GM21825 (cell line): ENCODE data around the gene TRA2B.
"Not testable (repeated sequence)": the region's sequence is repeated elsewhere in the genome, so short reads cannot be mapped to it uniquely, and the experiment has no call there.

ENCODE experiments used
- ATAC-seq: cut with Tn5 transposase; IDR thresholded peaks from one replicate; pipeline ENCODE4 v1.9.1; 2021; ENCODE audit warnings: mild to moderate bottlenecking, moderate library complexity; ENCODE audit not compliant: unreplicated experiment

TRA2B gene

DNA sequence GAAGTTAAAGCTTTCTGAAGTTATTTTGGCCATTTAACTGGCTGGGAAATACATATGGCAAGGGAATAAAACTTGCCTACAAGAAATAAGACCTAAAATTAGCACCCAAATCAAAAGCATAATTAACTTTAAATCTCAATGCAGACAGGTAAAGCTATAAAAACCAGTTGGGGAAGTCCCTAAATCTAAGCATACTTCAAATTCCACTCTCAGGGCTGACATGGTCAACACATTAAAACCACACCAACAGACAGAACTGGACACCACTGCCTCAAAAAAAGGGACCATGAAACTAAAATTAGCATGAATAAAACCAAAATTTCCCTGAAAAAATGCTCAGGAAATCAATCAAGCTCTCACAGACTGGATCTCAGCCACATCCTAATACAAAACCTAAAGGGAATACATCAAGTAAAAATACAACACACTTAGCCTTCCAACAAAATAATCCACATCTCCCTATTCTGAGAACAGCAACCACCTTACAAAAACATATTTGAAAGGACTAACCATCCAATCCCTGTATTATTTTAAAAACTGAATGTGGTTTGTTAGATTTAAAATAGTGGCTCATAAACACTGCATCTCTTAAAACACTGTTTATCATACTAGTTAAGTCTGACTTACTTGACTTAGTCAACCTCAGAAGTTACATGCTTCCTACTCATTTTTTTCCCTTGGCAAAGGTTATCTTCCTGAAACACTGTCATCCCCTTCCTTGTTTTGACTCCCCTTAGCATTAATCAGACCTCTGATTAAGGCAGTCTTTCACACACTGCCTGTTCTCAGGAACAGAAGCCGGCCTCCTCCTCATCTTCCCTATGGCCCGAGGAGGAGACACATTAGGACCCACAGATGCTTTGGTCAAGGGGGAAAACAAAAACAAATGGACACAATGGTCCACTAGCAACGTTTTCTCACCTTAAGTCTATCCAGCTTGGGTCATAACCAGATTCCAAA is 8.3 kb downstream of the TRA2B start:
- ATAC-seq: no peak

DNA sequence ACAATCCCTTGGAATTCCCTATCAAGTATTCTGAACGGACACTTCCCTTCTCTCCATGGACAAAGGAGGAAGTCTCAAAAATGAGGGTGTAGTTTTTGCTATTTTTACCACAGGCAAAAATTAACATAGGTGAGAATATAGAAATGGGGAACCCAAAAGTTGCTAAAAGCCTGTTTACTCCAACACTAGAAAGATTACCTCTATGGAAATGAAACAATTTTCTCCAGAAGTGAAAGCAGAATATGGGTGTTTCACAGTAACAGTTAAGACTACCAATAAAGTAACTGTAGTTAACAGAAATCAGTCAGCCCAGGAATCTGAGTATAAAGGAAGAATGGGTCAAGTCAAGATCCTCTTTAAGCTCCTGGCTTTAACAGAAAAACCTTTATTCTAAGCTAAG is 9.3 kb downstream of the TRA2B start:
- peak; percentile 51 for ATAC-seq

DNA sequence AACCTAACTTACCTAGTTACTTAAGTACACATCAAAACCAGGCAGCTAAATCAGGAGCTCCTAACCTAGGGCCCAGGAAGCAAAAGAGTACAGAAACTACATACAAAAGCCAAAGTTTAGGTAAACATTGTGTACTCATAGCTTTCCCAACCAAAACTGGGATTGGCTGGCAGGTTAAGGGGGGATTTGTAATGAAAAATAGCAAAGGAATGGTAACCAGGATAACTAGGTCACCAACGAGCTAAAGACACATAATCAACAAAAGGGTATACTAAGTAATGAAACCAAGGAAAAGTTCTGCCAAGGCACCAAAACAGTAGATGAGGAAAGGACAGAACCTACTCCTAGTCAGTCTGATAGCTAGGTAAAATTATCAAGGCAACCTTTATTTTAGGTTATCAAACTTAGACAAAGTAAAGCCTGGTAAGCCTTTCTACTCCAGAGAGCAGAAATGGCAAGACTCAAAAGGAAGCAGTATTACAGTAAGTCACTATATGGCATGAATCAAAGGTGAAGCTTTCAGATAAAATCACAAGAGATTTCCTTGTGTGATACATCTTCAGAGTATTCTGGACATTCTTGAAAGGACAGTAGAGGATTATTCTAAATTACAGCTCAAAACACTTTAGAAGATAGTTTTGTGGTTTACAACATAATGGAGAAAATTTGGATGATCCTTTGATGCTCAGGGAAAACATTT is 10.2 kb downstream of the TRA2B start:
- ATAC-seq: no peak

DNA sequence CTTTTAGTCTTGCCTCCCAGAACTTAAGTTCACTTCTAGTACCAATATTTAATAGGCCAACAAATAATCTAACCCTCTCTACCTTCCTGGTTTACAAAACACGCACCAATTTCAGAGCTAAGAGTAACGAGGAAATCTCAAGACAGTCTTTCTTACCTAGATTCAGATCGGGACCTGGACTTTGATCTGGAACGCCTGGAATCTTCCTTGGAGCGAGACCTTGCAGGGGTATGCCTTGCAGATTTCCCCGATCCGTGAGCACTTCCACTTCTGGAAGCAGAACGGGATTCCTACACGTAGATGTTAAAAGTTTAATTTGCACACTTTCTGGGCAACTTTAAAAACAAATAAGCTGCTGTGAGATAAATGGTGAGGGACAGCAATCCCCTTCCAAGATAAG is 11.4 kb downstream of the TRA2B start:
- ATAC-seq: no peak

DNA sequence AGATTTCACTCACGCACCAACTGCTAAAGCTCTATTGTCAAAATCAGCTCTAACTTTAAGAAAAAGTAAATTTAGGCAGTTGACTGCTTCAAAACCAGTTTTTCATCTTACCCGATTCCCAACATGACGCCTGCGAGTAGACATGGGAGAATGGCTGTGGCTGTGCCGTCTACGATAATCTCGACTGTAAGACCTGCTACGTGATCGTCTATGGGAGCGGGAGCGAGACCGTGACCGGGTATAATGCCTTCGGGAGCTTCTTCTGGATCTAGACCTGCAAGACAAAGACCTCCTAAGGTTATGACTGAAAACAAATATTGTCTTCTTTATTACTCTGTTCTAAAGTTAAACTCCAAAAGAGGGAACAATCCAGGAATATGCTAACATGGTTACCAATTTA is 12.5 kb downstream of the TRA2B start:
- ATAC-seq: no peak

DNA sequence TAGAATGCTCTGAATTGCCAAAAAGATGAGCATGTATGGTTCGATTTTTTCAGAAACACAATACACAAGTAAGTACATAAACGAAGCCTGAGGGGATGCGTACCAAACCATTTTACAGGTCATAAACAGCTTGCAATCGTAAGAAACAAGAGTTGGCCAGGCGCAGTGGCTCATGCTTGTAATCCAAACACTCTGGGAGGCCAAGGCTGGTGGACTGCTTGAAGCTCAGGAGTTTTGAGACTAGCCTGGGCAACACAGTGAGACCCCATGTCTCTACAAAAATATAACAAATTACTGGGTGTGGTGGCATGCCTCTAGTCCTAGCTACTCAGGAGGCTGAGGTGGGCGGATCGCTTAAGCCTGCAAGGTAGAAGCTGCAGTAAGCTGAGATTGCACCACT is 13.4 kb downstream of the TRA2B start:
- no peak for ATAC-seq

DNA sequence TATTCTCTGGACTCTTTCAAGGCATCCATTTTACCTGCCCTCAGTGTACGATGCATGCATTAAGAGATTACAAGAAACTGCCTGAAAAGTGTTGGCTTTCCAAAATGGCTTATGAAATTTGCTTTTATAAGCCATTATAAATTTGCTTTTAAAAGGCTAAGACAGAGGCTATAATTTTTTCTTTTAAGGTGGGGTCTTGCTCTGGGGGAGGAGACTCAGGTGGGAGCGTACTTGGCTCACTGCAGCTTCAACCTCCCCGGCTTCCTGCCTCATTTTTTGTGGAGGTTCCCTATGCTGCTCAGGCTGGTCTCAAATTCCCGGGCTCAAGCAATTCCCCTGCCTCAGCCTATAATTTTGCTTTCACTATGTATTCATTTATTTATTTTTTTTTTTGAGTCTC is 17.6 kb downstream of the TRA2B start:
- no peak for ATAC-seq

DNA sequence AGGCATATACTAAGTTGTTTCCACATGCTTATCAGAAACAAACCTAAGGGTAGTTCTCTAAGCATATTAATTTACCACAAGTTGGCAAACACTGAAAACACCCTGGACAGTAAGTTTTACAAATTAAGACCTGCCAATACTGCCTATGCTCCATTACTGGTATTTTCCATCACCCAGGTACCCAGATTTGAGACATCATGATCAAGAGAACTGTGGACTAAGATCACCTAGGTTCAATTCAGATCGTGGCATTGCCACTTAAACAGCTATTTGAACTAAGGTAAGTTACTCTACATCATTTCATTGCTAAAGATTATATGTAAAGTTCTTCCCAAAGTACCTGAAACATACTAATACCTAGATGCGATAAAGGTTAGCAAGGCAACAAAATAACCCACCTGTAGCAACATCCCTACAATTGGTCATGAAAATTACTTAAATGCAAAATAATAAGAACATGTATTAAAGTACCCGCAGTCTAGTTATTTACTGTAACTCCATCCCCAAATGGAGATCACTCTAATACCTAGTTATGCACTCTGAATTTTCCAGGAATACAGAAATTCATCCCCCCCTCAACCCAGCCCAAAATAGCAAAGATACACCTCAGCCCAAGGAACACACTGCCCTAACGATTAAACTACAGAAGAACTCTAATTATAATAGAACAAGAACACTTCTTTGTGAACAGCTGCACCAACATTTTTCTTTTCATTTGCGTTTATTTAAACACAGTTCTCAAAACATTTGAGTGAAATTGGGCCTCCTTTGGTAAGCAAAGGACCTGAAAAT is 21.6 kb downstream of the TRA2B start:
- no peak for ATAC-seq

DNA sequence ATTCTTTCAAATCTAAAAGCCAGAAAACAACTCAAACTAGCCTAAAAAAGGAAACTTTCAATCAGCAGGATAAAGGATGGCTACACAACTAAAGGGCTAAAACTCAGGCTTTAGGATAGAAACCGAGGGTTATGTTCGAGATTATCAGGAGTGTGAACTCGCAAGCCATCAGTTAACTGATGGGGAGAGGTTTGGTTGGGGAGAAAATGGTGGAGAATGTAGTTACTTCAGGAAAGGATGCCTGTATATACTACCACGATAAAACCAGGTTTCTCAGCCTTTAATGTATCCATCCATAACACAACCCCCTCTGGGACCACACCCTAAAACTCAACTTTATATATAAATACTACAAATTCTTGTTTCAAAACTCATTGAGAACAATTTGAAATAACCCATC is 22.2 kb downstream of the TRA2B start:
- no peak for ATAC-seq

DNA sequence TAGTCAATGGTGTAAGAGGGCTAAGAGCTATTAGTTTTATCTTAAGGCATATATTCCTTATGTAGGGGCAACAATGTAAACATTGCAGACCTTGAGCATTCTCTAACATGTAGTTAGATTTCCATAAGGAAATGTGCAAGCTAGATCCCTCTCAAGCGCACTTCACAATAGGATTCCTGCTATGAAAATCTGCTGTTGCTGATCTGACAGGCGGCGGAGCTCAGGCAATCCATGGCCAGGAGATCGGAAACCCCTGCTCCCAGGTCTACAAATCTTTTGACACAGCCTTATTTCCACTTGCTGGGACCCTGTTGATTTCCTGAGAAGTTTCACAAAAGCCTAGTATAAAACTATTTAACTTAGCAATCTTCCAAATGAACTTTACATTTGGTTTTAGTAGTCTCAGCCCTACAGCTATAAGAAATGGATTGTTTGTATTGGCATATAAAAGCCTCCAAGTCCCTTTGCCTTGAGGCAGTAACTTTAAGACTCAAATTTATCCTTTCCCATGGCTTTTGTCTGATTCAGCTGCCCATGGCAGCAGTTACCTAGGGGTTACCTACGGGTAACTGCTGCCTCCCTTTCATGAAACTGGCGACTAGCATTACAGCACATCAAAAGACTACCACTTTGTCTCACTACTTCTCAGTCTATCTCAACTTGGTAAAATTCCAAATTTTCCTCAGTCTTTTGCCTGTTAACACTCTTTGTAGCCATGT is 22.7 kb downstream of the TRA2B start:
- ATAC-seq: no peak

DNA sequence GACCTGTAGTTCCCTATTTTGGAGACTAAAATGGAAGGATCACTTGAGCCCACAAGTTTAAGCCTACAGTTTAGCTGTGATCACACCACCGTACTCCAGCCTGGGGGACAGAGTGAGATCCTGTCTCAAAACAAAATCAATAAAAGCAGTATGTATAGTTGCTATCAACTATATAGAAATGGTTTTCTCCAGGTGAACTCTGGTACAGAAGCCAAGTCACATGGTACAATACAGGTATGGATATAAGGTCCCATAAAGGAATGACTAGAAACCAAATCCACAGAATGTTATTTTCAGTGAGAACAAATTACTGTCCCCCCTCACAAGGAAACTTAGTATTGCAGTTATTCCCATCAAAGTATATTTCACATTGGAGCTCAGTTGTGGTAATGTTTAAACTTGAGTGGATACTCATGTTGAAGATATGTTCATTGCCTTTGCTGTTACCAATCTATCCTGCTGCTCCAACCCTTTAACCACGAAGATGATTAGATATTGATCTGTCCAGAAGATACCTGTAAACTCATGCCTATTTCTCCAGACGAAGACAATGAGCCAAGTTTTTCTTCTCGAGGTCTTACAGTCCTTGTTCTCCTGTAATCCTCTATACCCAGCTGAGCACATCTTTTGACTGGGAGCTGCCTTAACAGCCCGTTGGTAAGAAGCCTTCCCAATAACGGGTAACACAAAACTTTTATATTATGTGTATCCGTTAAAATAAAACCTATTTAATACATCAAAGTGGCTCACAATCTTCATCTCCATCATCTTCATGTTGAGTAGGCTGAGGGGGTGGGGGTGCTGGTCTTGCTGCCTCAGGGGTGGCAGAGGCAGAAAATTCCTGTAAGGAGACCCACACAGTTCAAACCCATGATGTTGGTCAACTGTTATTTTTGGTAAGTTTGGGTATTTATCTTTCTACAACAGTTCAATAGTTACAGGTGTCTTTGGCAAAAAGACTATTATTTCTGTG is 24.6 kb downstream of the TRA2B start:
- no peak for ATAC-seq

DNA sequence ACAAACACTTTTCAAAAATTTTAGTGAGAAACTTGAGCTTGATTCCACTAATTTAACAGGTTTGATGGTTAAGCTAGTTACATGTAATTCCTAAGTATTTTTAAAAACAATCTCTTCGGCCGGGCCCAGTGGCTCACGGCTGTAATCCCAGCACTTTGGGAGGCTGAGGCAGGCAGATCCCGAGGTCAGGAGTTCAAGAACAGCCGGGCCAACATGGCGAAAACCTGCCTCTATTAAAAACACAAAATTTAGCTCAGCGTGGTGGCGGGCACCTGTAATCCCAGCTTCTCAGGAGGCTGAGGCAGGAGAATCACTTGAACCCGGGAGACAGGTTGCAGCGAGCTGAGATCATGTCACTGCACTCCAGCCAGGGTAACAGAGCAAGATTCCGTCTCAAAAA is 25.3 kb downstream of the TRA2B start:
- ATAC-seq: no peak

DNA sequence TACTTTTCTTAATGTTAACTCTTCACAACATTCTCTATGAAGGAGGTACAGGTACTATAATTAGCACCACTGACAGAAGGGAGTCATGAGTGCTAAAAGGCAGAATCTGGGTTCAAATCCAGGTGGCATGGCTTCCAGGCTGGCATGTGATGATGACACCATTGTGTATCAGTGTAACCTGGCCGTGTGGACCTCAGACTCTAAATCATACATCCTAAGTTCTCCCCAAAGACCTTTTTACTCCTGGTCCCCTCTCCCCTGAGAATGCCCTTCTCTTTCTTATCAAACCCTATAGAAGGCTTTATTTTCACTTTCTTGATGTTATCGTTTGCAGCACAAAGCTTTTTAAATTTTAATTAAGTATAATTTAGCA is 26.8 kb downstream of the TRA2B start:
- ATAC-seq: not testable (repeated sequence)

DNA sequence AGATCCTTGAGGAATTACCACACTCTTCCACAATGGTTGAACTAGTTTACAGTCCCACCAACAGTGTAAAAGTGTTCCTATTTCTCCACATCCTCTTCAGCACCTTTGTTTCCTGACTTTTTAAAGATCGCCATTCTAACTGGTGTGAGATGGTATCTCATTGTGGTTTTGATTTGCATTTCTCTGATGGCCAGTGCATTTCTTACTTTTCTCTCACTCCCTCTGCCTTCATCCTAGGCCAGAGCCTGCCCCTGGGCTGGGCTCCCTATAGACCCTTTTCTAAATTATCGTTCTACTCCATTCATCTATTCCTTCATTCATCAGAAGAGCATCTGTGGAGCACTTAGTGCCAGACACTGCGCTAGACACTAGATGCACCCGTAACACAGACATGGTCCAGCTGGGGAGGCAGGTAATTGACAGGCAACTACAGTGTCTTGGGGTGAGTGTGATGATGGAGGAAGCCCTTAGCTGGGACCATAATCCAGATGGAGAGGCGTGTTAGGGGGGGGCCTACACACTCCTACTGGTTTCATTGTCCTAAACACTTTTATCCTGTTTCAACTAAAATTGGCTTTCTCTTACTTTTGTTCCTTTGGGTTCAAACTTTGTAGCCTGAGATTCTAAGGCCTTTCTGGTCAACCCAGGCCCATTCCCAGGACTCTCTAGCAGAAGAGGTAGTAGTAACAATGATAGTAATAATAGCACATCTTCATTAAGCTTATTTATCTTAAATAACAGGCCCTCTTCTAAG is 27.3 kb downstream of the TRA2B start:
- not testable (repeated sequence) for ATAC-seq

DNA sequence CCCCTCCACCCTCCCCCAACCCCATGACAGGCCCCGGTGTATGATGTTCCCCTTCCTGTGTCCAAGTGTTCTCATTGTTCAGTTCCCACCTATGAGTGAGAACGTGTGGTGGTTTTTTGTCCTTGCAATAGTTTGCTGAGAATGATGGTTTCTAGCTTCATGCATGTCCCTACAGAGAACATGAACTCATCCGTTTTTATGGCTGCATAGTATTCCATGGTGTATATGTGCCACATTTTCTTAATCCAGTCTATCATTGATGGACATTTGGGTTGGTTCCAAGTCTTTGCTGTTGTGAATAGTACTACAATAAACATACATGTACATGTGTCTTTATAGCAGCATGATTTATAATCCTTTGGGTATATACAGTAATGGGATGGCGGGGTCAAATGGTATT is 27.9 kb downstream of the TRA2B start:
- ATAC-seq: not testable (repeated sequence)

DNA sequence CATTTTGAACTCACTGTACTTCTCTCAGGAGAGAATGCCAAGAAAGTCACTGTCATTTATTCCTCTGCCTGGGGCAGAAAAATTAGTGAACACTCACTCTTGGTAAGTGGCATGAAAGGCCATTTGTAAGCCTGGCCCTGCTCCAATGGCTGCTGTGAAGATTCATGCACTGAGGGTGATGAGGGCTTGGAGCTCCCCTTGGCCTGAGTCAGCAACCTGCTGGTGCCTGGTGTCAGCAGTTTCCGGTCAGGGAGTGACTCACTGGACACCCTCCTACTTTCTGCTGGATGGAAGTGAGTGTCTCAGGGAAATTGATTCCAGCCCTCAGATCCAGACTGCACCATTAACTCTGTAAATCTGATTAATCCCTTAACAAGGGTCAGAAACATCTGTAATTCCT is 37.6 kb downstream of the TRA2B start:
- no peak for ATAC-seq

DNA sequence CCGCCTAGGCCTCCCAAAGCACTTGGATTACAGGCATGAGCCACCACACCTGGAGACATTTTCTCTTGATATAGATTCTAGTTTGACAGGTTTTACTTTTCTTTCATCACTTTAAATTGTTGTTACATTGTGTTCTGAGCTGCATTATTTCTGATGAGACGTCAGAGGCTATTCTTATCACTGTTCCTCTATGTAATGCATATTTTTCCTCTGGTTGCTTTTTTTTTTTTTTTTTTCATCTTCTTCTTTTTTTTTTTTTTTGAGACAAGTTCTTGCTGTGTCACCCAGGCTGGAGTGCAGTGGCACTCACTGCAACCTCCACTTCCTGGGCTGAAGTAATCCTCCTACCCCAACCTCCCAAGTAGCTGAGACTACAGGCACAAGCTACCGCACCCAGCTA is 41.2 kb downstream of the TRA2B start:
- no peak for ATAC-seq

DNA sequence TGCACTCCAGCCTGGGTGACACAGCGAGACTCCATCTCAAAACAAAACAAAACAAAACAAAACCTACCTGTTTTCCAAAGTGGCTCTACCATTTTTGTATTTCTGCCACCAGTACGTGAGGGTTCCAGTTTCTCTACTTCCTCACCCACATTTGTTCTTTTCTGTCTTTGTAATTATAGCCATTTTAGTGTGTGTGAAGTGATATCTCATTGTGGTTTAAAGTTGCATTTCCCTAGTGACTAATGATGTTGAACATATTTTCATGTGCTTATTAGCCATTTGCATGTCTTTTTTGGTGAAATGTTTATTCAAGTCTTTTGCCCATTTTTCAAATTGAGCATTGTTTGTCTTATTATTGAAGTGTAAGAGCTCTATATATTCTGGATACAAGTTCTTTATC is 50.7 kb downstream of the TRA2B start:
- ATAC-seq: no peak

DNA sequence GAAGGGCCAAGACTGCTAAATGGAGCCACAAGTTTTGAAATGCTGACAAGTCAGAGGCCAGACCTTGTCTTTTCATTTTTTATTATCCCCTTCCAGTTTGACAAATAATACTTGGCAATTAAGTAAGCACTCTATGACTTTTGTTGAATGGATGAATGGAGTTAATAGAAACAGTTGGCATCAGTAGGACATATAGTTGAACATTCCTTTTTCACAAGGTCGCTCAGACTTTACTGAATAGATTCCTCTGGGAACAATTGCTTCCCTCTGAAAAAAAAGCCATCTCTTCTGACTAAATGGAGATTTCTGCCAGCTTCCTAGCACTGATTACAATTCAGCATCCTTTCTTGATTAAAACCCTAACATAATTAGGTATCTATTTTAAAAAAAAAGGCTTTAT is 53.2 kb downstream of the TRA2B start:
- no peak for ATAC-seq
